DND-41 (cell line): ENCODE results near the gene NUTF2.

ENCODE experiments used
- CTCF ChIP-seq: IDR thresholded peaks from 2 replicates; pipeline ENCODE4 v1.5.1; 2012; ENCODE audit warnings: borderline replicate concordance, low read length, moderate library complexity, mild to moderate bottlenecking; ENCODE audit not compliant: poor library complexity, severe bottlenecking; ENCODE audit errors: extremely low read depth
- EZH2 ChIP-seq: IDR thresholded peaks from 3 replicates; pipeline ENCODE4 v1.6.1; 2012; ENCODE audit warnings: borderline replicate concordance, low read depth, mild to moderate bottlenecking, moderate library complexity, low read length, inconsistent platforms; ENCODE audit not compliant: severe bottlenecking

- TF ChIP-seq CTCF (no peak), EZH2 (no peak)
These were observed 27.6 kb downstream of the NUTF2 start for GRCh38 chr16:67874372-67874771.
